Coronary artery (tissue), 2 donors: ENCODE results near the gene GLOD4.

Source experiments
- DNase-seq: peaks from one replicate; pipeline ENCODE4 v3.0.0-alpha.2; 2017; ENCODE audit warnings: low spot score
- H3K27ac ChIP-seq, 2 donors: fragments of 200-600 bp; sonication (generic); one replicate each; pipeline ENCODE4 v1.5.1; 2016 to 2019
- H3K4me3 ChIP-seq: fragments of 200-600 bp; sonication (generic); 2 replicates; pipeline ENCODE4 v1.5.1; 2016; ENCODE audit warnings: mild to moderate bottlenecking, moderate library complexity
- CTCF ChIP-seq: fragments of 200-600 bp; sonication (generic); IDR thresholded peaks from one replicate; pipeline ENCODE4 v1.5.1; 2019; ENCODE audit warnings: antibody characterized with exemption

GLOD4 gene

GRCh38 chr17:733743-734142, 48.3 kb downstream of the GLOD4 start:
- no peak for TF ChIP-seq CTCF
- H3K4me3 ChIP-seq: peak overlapping the region; percentile 92
- no peak overlapping the region for H3K27ac ChIP-seq
- DNase-seq: no peak

GRCh38 chr17:732902-733720, 49.0 kb downstream of the GLOD4 start:
- H3K27ac ChIP-seq: peak overlapping the region; percentile 25 to 88
- DNase-seq: no peak
- peak overlapping the region; percentile 92 for H3K4me3 ChIP-seq
- TF ChIP-seq CTCF: no peak

- TF ChIP-seq CTCF: no peak
- DNase-seq: no peak
- peak within 1 kb of the TSS; percentile 25 to 88 for H3K27ac ChIP-seq
- H3K4me3 ChIP-seq: peak within 1 kb of the TSS; percentile 92
Measured at GRCh38 chr17:732067-732901, 49.8 kb downstream of the GLOD4 start, which contains the start of gene TLCD3A. TLCD3A (plus strand) TSS chr17:732596; CDS start chr17:732648, 52 bp downstream.

GRCh38 chr17:731644-732066, 50.4 kb downstream of the GLOD4 start:
- TF ChIP-seq CTCF: no peak
- no peak for DNase-seq
- peak overlapping the region; percentile 92 for H3K4me3 ChIP-seq
- H3K27ac ChIP-seq: peak overlapping the region; percentile 9 to 88

GRCh38 chr17:728911-729310, 53.2 kb downstream of the GLOD4 start:
- no peak overlapping the region for H3K4me3 ChIP-seq
- DNase-seq: no peak
- H3K27ac ChIP-seq: no peak overlapping the region
- TF ChIP-seq CTCF: no peak

- H3K27ac ChIP-seq: no peak overlapping the region
- no peak for TF ChIP-seq CTCF
Measured at GRCh38 chr17:726271-726919, 55.7 kb downstream of the GLOD4 start.

More at GRCh38 chr17:726271-726919, 55.7 kb downstream of the GLOD4 start:
- no peak for DNase-seq
- H3K4me3 ChIP-seq: no peak overlapping the region
